ENCODE results near the gene LRPAP1. TPM values are rescaled to one million over a fixed set of nuclear protein-coding genes. Genes with fewer than 3 reads are reported as not detected.

The LRPAP1 gene
- total RNA-seq, 1 experiment from 2014 or later = 110 TPM

GRCh38 chr4:3493720-3494461 is 38.3 kb downstream of the LRPAP1 start:
- BruUV-seq (replicated peaks) = no TSS peak
- DNase-seq (ENCODE audit: low read depth, low spot score) (no peak), ATAC-seq (no peak)
- no peaks in the 10 kb centered on the region for H3K4me1 ChIP-seq (ENCODE audit: control insufficient read depth, insufficient read depth, low read length)
- no peak overlapping the region for H3K4me3 ChIP-seq (ENCODE audit: low read depth in 2 of 2, low read length in 2 of 2)
- intact Hi-C loops (cut with micrococcal nuclease; ENCODE audit: unreplicated experiment) (no loop called here), in situ Hi-C loops (cut with HindIII; ENCODE audit: low pct_unique_long_range_greater_than_20kb, low sequenced_read_pairs) (no loop called here)
- H3K27me3 ChIP-seq (ENCODE audit: control insufficient read depth, insufficient read depth, low read length) = no peaks in the 10 kb centered on the region
- ChIA-PET POLR2A (no interaction called here), CTCF (no interaction called here)
- TF ChIP-seq REST (IDR thresholded peaks at IDR 0.05; ENCODE audit: insufficient read depth in 1 of 2, low read depth in 2 of 2, low read length in 1 of 2) (no peak), SIN3A (IDR thresholded peaks at IDR 0.05; ENCODE audit: borderline replicate concordance, insufficient read depth, low read depth, low read length) (no peak), CTCF (IDR thresholded peaks at IDR 0.05) (no peak), POLR2AphosphoS5 (IDR thresholded peaks at IDR 0.05; ENCODE audit: low read depth, low read length) (no peak), TCF7L2 (IDR thresholded peaks at IDR 0.05; ENCODE audit: low read depth, low read length) (no peak)
- H3K9me3 ChIP-seq (ENCODE audit: control insufficient read depth, insufficient read depth, low read depth, low read length) = no peaks in the 10 kb centered on the region
- no peak overlapping the region for H3K27ac ChIP-seq (ENCODE audit: low read length)
- H3K36me3 ChIP-seq (ENCODE audit: control insufficient read depth, insufficient read depth, low read length) = no peaks in the 10 kb centered on the region

GRCh38 chr4:3492741-3493719 is 39.2 kb downstream of the LRPAP1 start:
- CTCF ChIA-PET = no interaction called here
- H3K27me3 ChIP-seq (ENCODE audit: control insufficient read depth, insufficient read depth, low read length) = no peaks in the 10 kb centered on the region
- POLR2A ChIA-PET = no interaction called here

More at GRCh38 chr4:3492741-3493719, 39.2 kb downstream of the LRPAP1 start:
- Histone ChIP-seq H3K4me3 (ENCODE audit: low read depth in 2 of 2, low read length in 2 of 2) (no peak overlapping the region), H3K4me1 (ENCODE audit: control insufficient read depth, insufficient read depth, low read length) (no peaks in the 10 kb centered on the region), H3K36me3 (ENCODE audit: control insufficient read depth, insufficient read depth, low read length) (no peaks in the 10 kb centered on the region), H3K9me3 (ENCODE audit: control insufficient read depth, insufficient read depth, low read depth, low read length) (no peaks in the 10 kb centered on the region), H3K27ac (ENCODE audit: low read length) (no peak overlapping the region)
- intact Hi-C loops (cut with micrococcal nuclease; ENCODE audit: unreplicated experiment) = no loop called here
- no peak for ATAC-seq
- in situ Hi-C loops (cut with HindIII; ENCODE audit: low pct_unique_long_range_greater_than_20kb, low sequenced_read_pairs) = no loop called here
- TF ChIP-seq REST (IDR thresholded peaks at IDR 0.05; ENCODE audit: insufficient read depth in 1 of 2, low read depth in 2 of 2, low read length in 1 of 2) (no peak), SIN3A (IDR thresholded peaks at IDR 0.05; ENCODE audit: borderline replicate concordance, insufficient read depth, low read depth, low read length) (no peak), CTCF (IDR thresholded peaks at IDR 0.05) (no peak), POLR2AphosphoS5 (IDR thresholded peaks at IDR 0.05; ENCODE audit: low read depth, low read length) (no peak), TCF7L2 (IDR thresholded peaks at IDR 0.05; ENCODE audit: low read depth, low read length) (no peak)
- no TSS peak for BruUV-seq (replicated peaks)
- no peak for DNase-seq (ENCODE audit: low read depth, low spot score)

All from Panc1 (cell line).